ENCODE data around the gene UGGT1.
"Not testable (repeated sequence)": the region's sequence is repeated elsewhere in the genome, so short reads cannot be mapped to it uniquely, and the experiment has no call there.

UGGT1 gene

GRCh38 chr2:128115921-128116623 lies 25.1 kb downstream of the UGGT1 start:
- DNase-seq, result no peak

GRCh38 chr2:128134573-128134972 lies 43.6 kb downstream of the UGGT1 start:
- DNase-seq, result no peak

GRCh38 chr2:128137094-128137616 lies 46.2 kb downstream of the UGGT1 start:
- DNase-seq, result no peak

GRCh38 chr2:128139624-128140023 lies 48.6 kb downstream of the UGGT1 start:
- DNase-seq, result no peak

GRCh38 chr2:128145651-128146050 lies 54.7 kb downstream of the UGGT1 start:
- no peak for DNase-seq

GRCh38 chr2:128153786-128154185 lies 62.8 kb downstream of the UGGT1 start:
- DNase-seq, result no peak

- no peak for DNase-seq
These were observed 63.2 kb downstream of the UGGT1 start for GRCh38 chr2:128154225-128154624.

GRCh38 chr2:128155970-128156369 lies 65.0 kb downstream of the UGGT1 start:
- no peak for DNase-seq

- DNase-seq, result no peak
These were observed 65.8 kb downstream of the UGGT1 start for GRCh38 chr2:128156812-128157211.

GRCh38 chr2:128157644-128158043 lies 66.6 kb downstream of the UGGT1 start:
- DNase-seq, result no peak

GRCh38 chr2:128158176-128158575 lies 67.2 kb downstream of the UGGT1 start:
- no peak for DNase-seq

- DNase-seq, result no peak
These were observed 68.4 kb downstream of the UGGT1 start for GRCh38 chr2:128159437-128159836.

GRCh38 chr2:128160616-128161275 lies 69.7 kb downstream of the UGGT1 start:
- DNase-seq, result no peak

- DNase-seq, result no peak
These were observed 71.3 kb downstream of the UGGT1 start for GRCh38 chr2:128162266-128162665.

- DNase-seq, result no peak
These were observed 73.3 kb downstream of the UGGT1 start for GRCh38 chr2:128164311-128164710.

GRCh38 chr2:128166746-128167353 lies 75.8 kb downstream of the UGGT1 start:
- DNase-seq, result no peak

GRCh38 chr2:128169094-128169493 lies 78.1 kb downstream of the UGGT1 start:
- no peak for DNase-seq

- DNase-seq, result no peak
These were observed 78.5 kb downstream of the UGGT1 start for GRCh38 chr2:128169497-128169896.

GRCh38 chr2:128169933-128170709 lies 79.1 kb downstream of the UGGT1 start:
- DNase-seq, result no peak

- DNase-seq, result no peak
These were observed 79.8 kb downstream of the UGGT1 start for GRCh38 chr2:128170776-128171175.

GRCh38 chr2:128172191-128172590 lies 81.2 kb downstream of the UGGT1 start:
- no peak for DNase-seq

- not testable (repeated sequence) for DNase-seq
These were observed 83.1 kb downstream of the UGGT1 start for GRCh38 chr2:128174067-128174466.

- no peak for DNase-seq
These were observed 86.3 kb downstream of the UGGT1 start for GRCh38 chr2:128177315-128177714.
